Adipocyte (in vitro differentiated cells): ENCODE data around the gene RBM19.

Experiments
- DNase-seq: peaks from one replicate; pipeline ENCODE4 v3.0.0-alpha.2; 2015; ENCODE audit warnings: low read depth
- H3K27me3 ChIP-seq: replicated peaks from 2 replicates; pipeline ENCODE4 v1.7.0; 2013; ENCODE audit warnings: mild to moderate bottlenecking, low read length, moderate library complexity; ENCODE audit not compliant: control insufficient read depth, insufficient read depth
- H3K36me3 ChIP-seq: 2 replicates; pipeline ENCODE4 v1.7.0; 2013; ENCODE audit warnings: low read length, mild to moderate bottlenecking, moderate library complexity; ENCODE audit not compliant: control insufficient read depth, insufficient read depth, severe bottlenecking
- H3K4me1 ChIP-seq: 2 replicates; pipeline ENCODE4 v1.7.0; 2013; ENCODE audit warnings: mild to moderate bottlenecking, low read length, moderate library complexity; ENCODE audit not compliant: control insufficient read depth, insufficient read depth
- H3K4me3 ChIP-seq: 2 replicates; pipeline ENCODE4 v1.7.0; 2013; ENCODE audit warnings: mild to moderate bottlenecking, low read length, moderate library complexity
- H3K9ac ChIP-seq: 2 replicates; pipeline ENCODE4 v1.7.0; 2013; ENCODE audit warnings: mild to moderate bottlenecking, low read length, moderate library complexity
- H3K9me3 ChIP-seq: 2 replicates; pipeline ENCODE4 v1.7.0; 2013; ENCODE audit warnings: mild to moderate bottlenecking, low read length, moderate library complexity; ENCODE audit not compliant: control insufficient read depth

The RBM19 gene

GRCh38 chr12:113874999-113875561 lies 91.0 kb downstream of the RBM19 start:
- peak overlapping the region; percentile 61 for H3K9ac ChIP-seq
- no peak for DNase-seq
- H3K4me1 ChIP-seq: peaks cover 12% of the 10 kb centered on the region
- H3K9me3 ChIP-seq: no peaks in the 10 kb centered on the region
- H3K36me3 ChIP-seq: no peaks in the 10 kb centered on the region
- peak overlapping the region; percentile 1 for H3K4me3 ChIP-seq
- H3K27me3 ChIP-seq: no peaks in the 10 kb centered on the region

GRCh38 chr12:113874326-113874725 lies 91.8 kb downstream of the RBM19 start:
- H3K9ac ChIP-seq: no peak overlapping the region
- no peaks in the 10 kb centered on the region for H3K9me3 ChIP-seq
- H3K27me3 ChIP-seq: no peaks in the 10 kb centered on the region
- no peaks in the 10 kb centered on the region for H3K36me3 ChIP-seq
- DNase-seq: no peak
- peaks cover 12% of the 10 kb centered on the region for H3K4me1 ChIP-seq
- no peak overlapping the region for H3K4me3 ChIP-seq

- DNase-seq: no peak
- H3K27me3 ChIP-seq: no peaks in the 10 kb centered on the region
- no peaks in the 10 kb centered on the region for H3K9me3 ChIP-seq
- H3K9ac ChIP-seq: no peak overlapping the region
- H3K4me3 ChIP-seq: no peak overlapping the region
- peaks cover 12% of the 10 kb centered on the region for H3K4me1 ChIP-seq
- no peaks in the 10 kb centered on the region for H3K36me3 ChIP-seq
Measured at GRCh38 chr12:113873740-113874139, 92.4 kb downstream of the RBM19 start.

- DNase-seq: no peak
- Histone ChIP-seq H3K27me3 (no peaks in the 10 kb centered on the region), H3K9ac (no peak overlapping the region), H3K4me3 (no peak overlapping the region), H3K9me3 (no peaks in the 10 kb centered on the region), H3K36me3 (no peaks in the 10 kb centered on the region), H3K4me1 (peaks cover 16% of the 10 kb centered on the region)
Measured at GRCh38 chr12:113870890-113871289, 95.2 kb downstream of the RBM19 start.

- no peak overlapping the region for H3K9ac ChIP-seq
- H3K9me3 ChIP-seq: no peaks in the 10 kb centered on the region
- H3K36me3 ChIP-seq: no peaks in the 10 kb centered on the region
- peaks cover 12% of the 10 kb centered on the region for H3K4me1 ChIP-seq
- H3K27me3 ChIP-seq: no peaks in the 10 kb centered on the region
- no peak for DNase-seq
- H3K4me3 ChIP-seq: no peak overlapping the region
Measured at GRCh38 chr12:113870035-113870434, 96.1 kb downstream of the RBM19 start.

- Histone ChIP-seq H3K4me1 (peaks cover 9% of the 10 kb centered on the region), H3K36me3 (no peaks in the 10 kb centered on the region)
- no peak for DNase-seq
Measured at GRCh38 chr12:113868365-113868764, 97.8 kb downstream of the RBM19 start.

GRCh38 chr12:113867258-113867657 lies 98.9 kb downstream of the RBM19 start:
- Histone ChIP-seq H3K36me3 (no peaks in the 10 kb centered on the region), H3K27me3 (no peaks in the 10 kb centered on the region), H3K9ac (no peak overlapping the region), H3K4me1 (peaks cover 12% of the 10 kb centered on the region), H3K9me3 (no peaks in the 10 kb centered on the region), H3K4me3 (no peak overlapping the region)
- DNase-seq: peak; percentile 15

More at GRCh38 chr12:113868365-113868764, 97.8 kb downstream of the RBM19 start:
- Histone ChIP-seq H3K9me3 (no peaks in the 10 kb centered on the region), H3K4me3 (no peak overlapping the region), H3K27me3 (no peaks in the 10 kb centered on the region), H3K9ac (no peak overlapping the region)

- peaks cover 15% of the 10 kb centered on the region for H3K4me1 ChIP-seq
- no peaks in the 10 kb centered on the region for H3K36me3 ChIP-seq
- no peaks in the 10 kb centered on the region for H3K27me3 ChIP-seq
- H3K4me3 ChIP-seq: no peak overlapping the region
- no peak overlapping the region for H3K9ac ChIP-seq
- no peaks in the 10 kb centered on the region for H3K9me3 ChIP-seq
- no peak for DNase-seq
Measured at GRCh38 chr12:113866496-113866895, 99.6 kb downstream of the RBM19 start.

GRCh38 chr12:113863455-113863845 lies 102.7 kb downstream of the RBM19 start:
- no peaks in the 10 kb centered on the region for H3K27me3 ChIP-seq
- peaks cover 3% of the 10 kb centered on the region for H3K36me3 ChIP-seq
- no peaks in the 10 kb centered on the region for H3K9me3 ChIP-seq
- no peak for DNase-seq
- H3K4me1 ChIP-seq: peaks cover 28% of the 10 kb centered on the region
- H3K4me3 ChIP-seq: no peak overlapping the region
- H3K9ac ChIP-seq: no peak overlapping the region

GRCh38 chr12:113862590-113863454 lies 103.3 kb downstream of the RBM19 start:
- Histone ChIP-seq H3K27me3 (no peaks in the 10 kb centered on the region), H3K4me3 (no peak overlapping the region), H3K36me3 (peaks cover 9% of the 10 kb centered on the region), H3K9ac (no peak overlapping the region), H3K9me3 (no peaks in the 10 kb centered on the region), H3K4me1 (peaks cover 28% of the 10 kb centered on the region)
- peak; percentile 73 for DNase-seq

- H3K9me3 ChIP-seq: no peaks in the 10 kb centered on the region
- no peak overlapping the region for H3K4me3 ChIP-seq
- DNase-seq: no peak
- no peaks in the 10 kb centered on the region for H3K27me3 ChIP-seq
- peaks cover 28% of the 10 kb centered on the region for H3K4me1 ChIP-seq
- peaks cover 19% of the 10 kb centered on the region for H3K36me3 ChIP-seq
- H3K9ac ChIP-seq: peak overlapping the region; percentile 38
Measured at GRCh38 chr12:113861708-113862312, 104.3 kb downstream of the RBM19 start.
